ENCODE measurements around the gene ABTB2.
A peak's percentile ranks its signal among the peaks of the same experiment; 100 is the strongest.
"Not testable (repeated sequence)": the region's sequence is repeated elsewhere in the genome, so short reads cannot be mapped to it uniquely, and the experiment has no call there.

The ABTB2 gene

DNA sequence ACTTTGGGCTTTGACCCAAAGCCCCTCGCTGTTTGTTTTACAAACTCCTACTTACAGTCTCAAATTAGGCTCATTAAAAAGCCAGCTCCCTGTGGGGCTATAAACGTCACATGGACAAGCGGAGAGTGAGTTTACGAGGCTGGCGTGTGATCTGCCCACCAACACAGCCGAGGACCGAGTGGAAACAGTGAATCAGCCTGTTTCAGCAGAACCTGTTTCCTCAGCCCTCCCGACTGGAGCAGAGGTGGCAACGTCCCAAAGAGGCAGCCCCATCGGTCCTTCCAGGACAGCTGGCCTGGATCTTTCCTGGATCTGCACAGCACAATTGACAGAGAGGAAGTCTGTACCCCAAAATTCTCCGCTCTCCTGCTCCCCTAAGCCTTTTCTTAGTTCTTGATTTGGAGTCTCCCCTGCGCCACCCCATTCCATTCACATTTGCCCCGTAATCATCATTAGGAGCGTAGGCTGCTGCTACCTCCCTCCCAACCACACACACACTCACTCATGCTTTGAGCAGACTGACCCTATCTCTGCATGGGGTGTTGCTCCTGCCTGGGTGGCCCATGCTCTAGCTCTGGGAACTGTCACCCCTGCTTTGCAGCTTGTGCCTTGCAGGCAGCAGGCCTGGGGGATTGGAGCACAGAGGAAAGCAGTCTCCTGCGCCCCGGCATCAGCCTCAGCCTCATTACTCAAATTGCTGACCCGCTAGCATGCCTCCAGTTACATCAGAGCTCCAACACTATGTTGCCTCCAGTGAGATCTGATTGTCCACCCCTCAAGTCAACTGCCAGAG, 134.6 kb downstream of the ABTB2 start:
- H3K27ac ChIP-seq (ENCODE audit: low read depth, low read length), result peak overlapping the region; percentile 9; the same call in 1 of the 2 replicates
- H3K9ac ChIP-seq (ENCODE audit: low read depth, low read length), result 0 out of 2 replicates have a peak overlapping the region, but pooled peaks have one; percentile 27
- H3K4me1 ChIP-seq (ENCODE audit: insufficient read depth, low read length), result peaks cover 17% of the 10 kb centered on the region
- no peak overlapping the region for H3K4me3 ChIP-seq (ENCODE audit: low read length)
- H3K27me3 ChIP-seq (ENCODE audit: insufficient read depth, low read length), result no peaks in the 10 kb centered on the region
- H3K36me3 ChIP-seq (ENCODE audit: insufficient read depth, low read length), result no peaks in the 10 kb centered on the region
- WGBS, result 83% methylated on average over 17 of the region's 17 CpGs
- H3K9me3 ChIP-seq (ENCODE audit: insufficient read depth, low read depth, low read length), result no peaks in the 10 kb centered on the region

DNA sequence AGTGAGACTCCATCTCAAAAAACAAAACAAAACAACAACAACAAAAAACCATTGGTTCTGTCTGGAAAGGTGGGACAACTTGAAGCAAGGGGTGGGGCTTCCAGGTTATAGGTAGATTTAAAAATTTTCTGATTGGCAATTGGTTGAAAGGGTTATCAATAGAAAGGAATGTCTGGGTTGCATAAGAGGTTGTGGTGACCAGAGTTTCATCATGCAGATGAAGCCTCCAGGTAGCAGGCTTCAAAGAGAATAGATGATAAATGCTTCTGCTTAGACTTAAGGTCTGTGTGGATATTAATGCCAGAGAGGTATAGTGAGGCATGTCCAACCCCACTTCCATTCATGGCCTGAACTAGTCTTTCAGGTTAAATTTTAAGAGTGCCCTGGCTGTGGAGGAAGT, 135.8 kb downstream of the ABTB2 start:
- Histone ChIP-seq H3K9me3 (ENCODE audit: insufficient read depth, low read depth, low read length) (no peaks in the 10 kb centered on the region), H3K27me3 (ENCODE audit: insufficient read depth, low read length) (no peaks in the 10 kb centered on the region), H3K36me3 (ENCODE audit: insufficient read depth, low read length) (no peaks in the 10 kb centered on the region), H3K27ac (ENCODE audit: low read depth, low read length) (no peak overlapping the region), H3K4me1 (ENCODE audit: insufficient read depth, low read length) (peaks cover 17% of the 10 kb centered on the region), H3K9ac (ENCODE audit: low read depth, low read length) (no peak overlapping the region), H3K4me3 (ENCODE audit: low read length) (no peak overlapping the region)

DNA sequence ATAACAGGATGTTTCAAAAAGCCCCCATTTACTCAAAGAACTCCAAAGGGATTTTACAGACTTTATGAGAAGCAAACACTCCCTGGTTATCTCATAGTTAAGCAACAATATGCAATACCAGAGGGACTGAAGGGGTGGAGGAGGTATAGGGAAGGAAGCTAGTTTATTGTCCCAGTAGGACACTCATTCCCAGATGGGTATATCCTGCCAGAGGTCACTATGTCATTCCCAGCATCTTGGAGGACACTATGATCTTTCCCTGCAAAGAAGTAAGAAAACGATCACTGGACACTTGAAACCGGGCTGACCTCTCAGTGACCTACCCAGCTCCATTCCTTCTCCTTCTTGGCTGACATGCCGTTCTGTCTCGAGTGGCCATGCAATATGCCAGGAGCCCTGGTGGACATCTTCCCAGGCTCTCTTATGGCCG, 137.9 kb downstream of the ABTB2 start:
- Histone ChIP-seq H3K27ac (ENCODE audit: low read depth, low read length) (no peak overlapping the region), H3K36me3 (ENCODE audit: insufficient read depth, low read length) (no peaks in the 10 kb centered on the region), H3K27me3 (ENCODE audit: insufficient read depth, low read length) (no peaks in the 10 kb centered on the region), H3K4me1 (ENCODE audit: insufficient read depth, low read length) (peaks cover 17% of the 10 kb centered on the region), H3K4me3 (ENCODE audit: low read length) (no peak overlapping the region), H3K9ac (ENCODE audit: low read depth, low read length) (no peak overlapping the region), H3K9me3 (ENCODE audit: insufficient read depth, low read depth, low read length) (no peaks in the 10 kb centered on the region)
- 95% methylated on average over 5 of the region's 5 CpGs for WGBS

DNA sequence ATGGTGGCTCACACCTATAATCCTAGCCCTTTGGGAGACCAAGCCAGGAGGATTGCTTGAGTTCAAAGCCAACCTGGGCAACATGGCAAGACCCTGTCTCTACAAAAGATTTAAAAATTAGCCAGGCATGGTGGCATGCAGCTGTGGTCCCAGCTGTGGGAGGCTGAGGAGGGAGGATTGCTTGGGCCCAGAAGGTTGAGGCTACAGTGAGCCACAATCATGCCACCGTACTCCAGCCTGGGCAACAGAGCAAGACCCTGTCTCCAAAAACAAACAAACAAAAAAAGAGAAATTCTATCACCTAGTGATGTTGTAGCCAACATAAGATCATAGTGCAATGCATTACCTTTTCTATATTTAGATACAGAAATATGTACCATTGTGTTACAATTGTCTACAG, 138.5 kb downstream of the ABTB2 start:
- Histone ChIP-seq H3K4me3 (ENCODE audit: low read length) (no peak overlapping the region), H3K27me3 (ENCODE audit: insufficient read depth, low read length) (no peaks in the 10 kb centered on the region), H3K9me3 (ENCODE audit: insufficient read depth, low read depth, low read length) (no peaks in the 10 kb centered on the region), H3K9ac (ENCODE audit: low read depth, low read length) (no peak overlapping the region), H3K27ac (ENCODE audit: low read depth, low read length) (no peak overlapping the region), H3K4me1 (ENCODE audit: insufficient read depth, low read length) (peaks cover 17% of the 10 kb centered on the region), H3K36me3 (ENCODE audit: insufficient read depth, low read length) (no peaks in the 10 kb centered on the region)
- WGBS, result 80% methylated on average over 1 of the region's 1 CpG

DNA sequence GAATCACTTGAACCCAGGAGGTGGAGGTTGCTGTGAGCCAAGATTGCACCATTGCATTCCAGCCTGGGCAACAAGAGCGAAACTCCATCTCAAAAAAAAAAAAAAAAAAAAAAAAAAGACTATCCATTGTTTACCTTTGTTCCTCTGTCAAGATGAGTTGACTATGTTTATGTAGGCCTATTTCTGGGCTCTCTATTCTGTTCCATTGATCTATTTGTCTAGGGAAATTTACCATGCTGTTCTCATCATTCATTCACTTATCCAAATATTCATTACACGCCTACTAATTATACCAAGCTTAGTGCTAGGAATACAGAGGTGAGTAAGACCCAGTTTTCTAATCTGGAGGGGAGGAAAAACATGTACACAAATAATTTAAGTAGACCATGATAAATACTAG, 139.1 kb downstream of the ABTB2 start:
- not testable (repeated sequence) for H3K9ac ChIP-seq (ENCODE audit: low read depth, low read length); H3K4me3 ChIP-seq (ENCODE audit: low read length); H3K9me3 ChIP-seq (ENCODE audit: insufficient read depth, low read depth, low read length); H3K36me3 ChIP-seq (ENCODE audit: insufficient read depth, low read length); H3K27me3 ChIP-seq (ENCODE audit: insufficient read depth, low read length); H3K27ac ChIP-seq (ENCODE audit: low read depth, low read length)
- no CpG with 5 or more reads among the region's 2 CpGs for WGBS
- H3K4me1 ChIP-seq (ENCODE audit: insufficient read depth, low read length), result peaks cover 17% of the 10 kb centered on the region

DNA sequence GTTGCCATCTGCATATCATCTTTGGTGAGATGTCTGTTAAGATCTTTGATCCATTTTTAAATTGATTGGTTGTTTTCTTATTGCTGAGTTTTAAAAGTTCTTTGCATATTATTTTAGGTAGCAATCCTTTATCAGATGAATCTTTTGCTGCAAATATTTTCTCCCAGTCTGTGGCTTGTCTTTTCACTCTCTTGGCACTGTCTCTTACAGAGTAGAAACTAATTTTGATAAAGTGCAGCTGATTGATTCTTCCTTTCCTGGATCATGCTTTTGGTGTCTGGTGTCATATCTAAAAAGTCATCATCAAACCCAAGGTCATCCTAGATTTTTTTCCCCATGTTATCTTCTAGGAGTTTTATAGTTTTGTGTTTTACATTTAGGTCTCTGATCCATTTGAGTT, 139.7 kb downstream of the ABTB2 start:
- Histone ChIP-seq H3K27me3 (ENCODE audit: insufficient read depth, low read length) (no peaks in the 10 kb centered on the region), H3K4me1 (ENCODE audit: insufficient read depth, low read length) (peaks cover 12% of the 10 kb centered on the region), H3K4me3 (ENCODE audit: low read length) (no peak overlapping the region), H3K27ac (ENCODE audit: low read depth, low read length) (no peak overlapping the region), H3K9me3 (ENCODE audit: insufficient read depth, low read depth, low read length) (no peaks in the 10 kb centered on the region), H3K36me3 (ENCODE audit: insufficient read depth, low read length) (no peaks in the 10 kb centered on the region), H3K9ac (ENCODE audit: low read depth, low read length) (no peak overlapping the region)

DNA sequence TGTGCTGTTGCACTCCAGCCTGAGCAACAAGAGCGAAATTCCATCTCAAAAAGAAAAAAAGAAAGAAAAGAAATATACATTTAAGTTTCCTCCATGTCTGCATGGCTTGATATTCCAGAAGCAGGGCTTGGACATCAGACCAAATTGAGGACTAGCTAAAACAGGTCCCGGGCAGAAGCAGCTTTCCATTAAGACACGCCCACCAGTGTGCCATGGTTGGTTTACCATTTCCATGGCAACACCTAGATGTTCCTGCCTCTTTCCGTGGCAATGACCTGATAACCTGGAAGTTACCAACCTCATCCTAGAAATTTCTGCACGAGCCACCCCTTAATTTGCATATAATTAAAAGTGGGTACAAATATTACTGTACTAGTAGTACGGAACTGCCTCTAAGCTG, 141.1 kb downstream of the ABTB2 start:
- 69% methylated on average over 4 of the region's 6 CpGs for WGBS
- no peaks in the 10 kb centered on the region for H3K4me1 ChIP-seq (ENCODE audit: insufficient read depth, low read length)
- H3K36me3 ChIP-seq (ENCODE audit: insufficient read depth, low read length), result no peaks in the 10 kb centered on the region
- H3K27me3 ChIP-seq (ENCODE audit: insufficient read depth, low read length), result no peaks in the 10 kb centered on the region
- no peak overlapping the region for H3K4me3 ChIP-seq (ENCODE audit: low read length)
- H3K27ac ChIP-seq (ENCODE audit: low read depth, low read length), result no peak overlapping the region
- H3K9ac ChIP-seq (ENCODE audit: low read depth, low read length), result no peak overlapping the region
- H3K9me3 ChIP-seq (ENCODE audit: insufficient read depth, low read depth, low read length), result no peaks in the 10 kb centered on the region

DNA sequence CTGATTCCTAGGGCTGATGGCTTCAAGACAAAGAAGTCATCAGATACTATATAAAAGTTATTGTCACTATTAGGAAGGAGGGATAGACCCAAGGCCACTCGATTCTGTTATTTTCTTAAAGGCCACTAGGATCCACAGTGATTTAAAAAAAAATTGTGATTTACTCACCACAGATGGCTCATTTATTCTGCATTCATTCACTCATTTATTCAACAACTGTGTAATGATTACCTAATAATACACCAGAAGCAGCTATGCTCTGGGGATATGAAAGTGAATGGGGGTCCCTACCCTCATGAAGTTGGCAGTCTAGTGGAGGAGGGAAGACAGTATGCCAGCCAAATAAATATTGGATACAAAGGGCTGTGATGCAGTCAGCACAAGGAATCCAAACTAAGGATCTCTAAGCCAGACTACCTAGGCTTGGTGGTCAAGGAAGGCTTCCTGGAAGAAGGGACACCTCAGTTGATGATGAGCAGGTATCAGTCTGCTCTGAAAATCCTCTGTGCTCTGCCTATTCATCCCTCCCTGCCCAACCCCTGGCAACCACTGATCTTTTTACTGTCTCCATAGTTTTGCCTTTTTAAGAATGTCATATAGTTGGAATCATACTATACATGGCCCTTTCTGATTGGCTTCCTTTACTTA, 141.9 kb downstream of the ABTB2 start:
- Histone ChIP-seq H3K27ac (ENCODE audit: low read depth, low read length) (no peak overlapping the region), H3K36me3 (ENCODE audit: insufficient read depth, low read length) (no peaks in the 10 kb centered on the region), H3K4me3 (ENCODE audit: low read length) (no peak overlapping the region), H3K4me1 (ENCODE audit: insufficient read depth, low read length) (no peaks in the 10 kb centered on the region), H3K9me3 (ENCODE audit: insufficient read depth, low read depth, low read length) (no peaks in the 10 kb centered on the region), H3K9ac (ENCODE audit: low read depth, low read length) (no peak overlapping the region), H3K27me3 (ENCODE audit: insufficient read depth, low read length) (no peaks in the 10 kb centered on the region)
- WGBS, result no CpG with 5 or more reads among the region's 1 CpG

DNA sequence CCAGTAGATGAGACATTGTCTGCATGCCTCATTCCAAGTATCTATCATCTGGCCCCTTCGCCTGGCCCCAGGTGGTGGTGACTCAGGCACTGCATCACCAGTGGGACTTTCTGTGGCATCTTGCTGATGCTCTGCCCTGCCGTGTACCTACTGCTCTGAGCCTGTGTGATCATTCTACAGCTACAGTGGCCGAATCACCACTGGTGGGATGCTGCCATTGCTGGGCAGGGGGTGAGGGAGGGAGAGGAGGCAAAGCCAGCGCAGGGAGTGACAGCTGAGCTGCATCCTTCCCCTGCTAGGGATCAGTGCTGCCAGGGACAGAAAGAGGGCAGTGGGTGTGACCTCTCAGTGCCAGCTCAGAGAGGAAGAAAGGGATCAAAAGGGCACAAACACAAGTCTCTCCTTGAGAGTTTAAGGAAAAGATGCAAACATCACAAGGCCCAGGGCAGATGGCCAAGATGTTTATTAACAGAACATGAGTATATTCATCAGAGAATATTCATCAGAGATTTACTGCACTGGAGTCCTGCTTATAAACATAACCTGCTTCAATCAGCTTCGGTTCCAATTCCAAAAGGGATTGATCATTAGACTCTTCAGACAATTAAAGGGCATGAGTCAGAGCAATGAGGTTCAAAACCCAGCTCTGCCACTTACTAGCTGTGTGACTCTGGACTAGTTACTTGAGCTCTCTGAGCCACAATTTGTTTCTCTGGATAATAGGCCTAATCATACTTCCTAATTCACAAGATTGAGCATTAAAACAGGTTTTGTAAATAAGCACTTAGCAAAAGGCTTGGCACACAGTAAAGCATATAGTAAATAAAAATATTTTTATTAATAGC, 142.6 kb downstream of the ABTB2 start:
- Histone ChIP-seq H3K9me3 (ENCODE audit: insufficient read depth, low read depth, low read length) (no peaks in the 10 kb centered on the region), H3K36me3 (ENCODE audit: insufficient read depth, low read length) (no peaks in the 10 kb centered on the region), H3K4me3 (ENCODE audit: low read length) (no peak overlapping the region), H3K4me1 (ENCODE audit: insufficient read depth, low read length) (peaks cover 2% of the 10 kb centered on the region; the same call in 1 of the 2 replicates), H3K9ac (ENCODE audit: low read depth, low read length) (no peak overlapping the region), H3K27me3 (ENCODE audit: insufficient read depth, low read length) (no peaks in the 10 kb centered on the region), H3K27ac (ENCODE audit: low read depth, low read length) (no peak overlapping the region)
- WGBS, result 61% methylated on average over 5 of the region's 5 CpGs

DNA sequence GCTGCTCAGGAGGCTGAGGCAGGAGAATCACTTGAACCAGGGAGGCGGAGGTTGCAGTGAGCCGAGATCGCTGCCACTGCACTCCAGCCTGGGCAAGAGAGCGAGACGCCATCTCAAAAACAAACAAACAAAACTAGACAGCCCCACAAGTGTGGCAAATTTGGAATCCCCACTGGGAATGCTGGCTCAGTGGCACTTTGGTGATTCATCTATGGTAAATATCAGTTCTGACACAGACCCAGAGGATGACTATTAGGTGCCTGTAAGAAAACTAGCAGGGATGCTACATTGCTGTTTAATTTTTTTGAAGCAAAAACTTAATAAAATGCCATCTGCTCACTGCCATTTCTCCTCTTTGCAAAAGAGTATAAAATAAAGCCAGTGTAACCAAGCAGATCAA, 144.4 kb downstream of the ABTB2 start:
- no peak overlapping the region for H3K4me3 ChIP-seq (ENCODE audit: low read length)
- no peaks in the 10 kb centered on the region for H3K27me3 ChIP-seq (ENCODE audit: insufficient read depth, low read length)
- 71% methylated on average over 5 of the region's 5 CpGs for WGBS
- H3K9me3 ChIP-seq (ENCODE audit: insufficient read depth, low read depth, low read length), result no peaks in the 10 kb centered on the region
- H3K36me3 ChIP-seq (ENCODE audit: insufficient read depth, low read length), result no peaks in the 10 kb centered on the region
- H3K4me1 ChIP-seq (ENCODE audit: insufficient read depth, low read length), result peaks cover 4% of the 10 kb centered on the region; the same call in 1 of the 2 replicates
- H3K27ac ChIP-seq (ENCODE audit: low read depth, low read length), result no peak overlapping the region
- H3K9ac ChIP-seq (ENCODE audit: low read depth, low read length), result no peak overlapping the region

DNA sequence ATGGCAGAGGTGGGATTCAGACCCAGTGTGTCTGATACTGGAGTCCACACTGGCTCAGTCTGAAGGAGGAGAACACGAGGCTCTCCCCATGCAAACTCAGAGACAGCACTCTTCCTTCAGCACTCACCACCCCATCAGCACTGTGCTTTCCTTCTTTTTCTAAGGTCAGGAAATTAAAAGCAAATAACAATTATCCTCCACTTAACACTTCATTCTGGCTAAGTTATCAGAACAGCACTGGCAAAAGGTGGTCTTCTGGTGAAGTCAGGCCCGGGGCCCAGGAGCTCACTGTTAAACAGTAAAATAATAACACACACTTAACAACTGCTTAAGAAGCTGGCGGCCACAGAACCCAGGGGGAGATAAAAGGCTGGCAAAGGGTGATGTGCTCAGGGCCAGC, 145.2 kb downstream of the ABTB2 start:
- Histone ChIP-seq H3K36me3 (ENCODE audit: insufficient read depth, low read length) (no peaks in the 10 kb centered on the region), H3K4me3 (ENCODE audit: low read length) (no peak overlapping the region), H3K27ac (ENCODE audit: low read depth, low read length) (no peak overlapping the region), H3K4me1 (ENCODE audit: insufficient read depth, low read length) (peaks cover 4% of the 10 kb centered on the region), H3K9ac (ENCODE audit: low read depth, low read length) (no peak overlapping the region), H3K9me3 (ENCODE audit: insufficient read depth, low read depth, low read length) (no peaks in the 10 kb centered on the region), H3K27me3 (ENCODE audit: insufficient read depth, low read length) (no peaks in the 10 kb centered on the region)
- WGBS, result 72% methylated on average over 3 of the region's 3 CpGs
